ENCODE results near the gene MCOLN2. TPM values are rescaled to one million over a fixed set of nuclear protein-coding genes. Genes with fewer than 3 reads are reported as not detected.

MCOLN2 gene
- total RNA-seq, 1 experiment from 2014 or later: 11.3 TPM

DNA sequence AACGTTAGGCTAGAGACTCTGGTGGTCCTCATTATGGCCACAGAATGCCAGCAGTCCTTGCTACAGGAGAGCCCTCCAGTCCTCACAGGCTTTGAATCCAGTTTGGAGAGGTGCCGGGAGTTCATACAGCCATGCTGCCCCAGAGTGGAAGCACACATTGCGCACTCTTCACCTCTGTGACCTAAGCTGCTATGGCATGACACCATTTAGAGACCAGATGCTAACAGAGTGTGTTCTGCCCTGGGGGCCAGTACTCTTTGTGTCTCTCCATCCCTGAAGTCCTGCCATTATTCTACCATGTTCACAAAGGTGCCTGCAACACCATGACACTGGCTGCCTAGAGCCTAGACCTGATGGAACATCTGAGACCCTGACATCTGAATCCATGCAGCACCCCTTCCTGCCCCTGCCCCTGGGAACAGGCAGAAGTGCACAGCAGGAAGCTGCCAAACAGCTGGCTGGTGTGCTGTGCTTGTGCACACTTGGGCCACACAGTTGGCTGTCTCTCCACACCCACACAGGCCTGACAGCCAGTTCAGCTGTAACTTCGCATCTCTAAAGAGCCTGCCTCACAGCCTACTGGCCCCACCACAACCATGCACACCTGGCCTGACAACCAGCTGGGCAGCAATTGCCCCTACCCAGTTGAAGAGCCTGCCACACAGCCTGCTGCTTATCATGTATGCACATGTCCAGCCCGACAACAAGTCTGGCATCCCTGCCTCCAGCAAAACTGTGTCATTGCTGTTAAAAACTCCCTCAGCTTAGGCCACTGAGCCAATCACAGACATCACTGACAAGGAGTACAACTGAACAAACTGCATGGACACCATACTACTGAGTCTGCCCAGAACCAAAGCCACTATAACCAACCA, 49.1 kb downstream of the MCOLN2 start:
- Histone ChIP-seq H3K9ac (ENCODE audit: low read length) (no peak overlapping the region), H3K27ac (ENCODE audit: low read depth, low read length) (no peak overlapping the region), H3K27me3 (ENCODE audit: insufficient read depth, low read length) (no peaks in the 10 kb centered on the region), H3K79me2 (ENCODE audit: insufficient read depth, low read length) (no peaks in the 10 kb centered on the region), H3K36me3 (ENCODE audit: control insufficient read depth in 1 of 2, insufficient read depth in 2 of 2, low read length in 2 of 2) (no peaks in the 10 kb centered on the region), H2AFZ (ENCODE audit: low read depth, low read length, poor library complexity, severe bottlenecking) (no peak overlapping the region), H3K4me3 (replicated peaks in 1 of 2; ENCODE audit: low read depth in 1 of 2, low read length in 2 of 2) (no peak overlapping the region), H3K9me2 (ENCODE audit: insufficient read depth) (no peaks in the 10 kb centered on the region), H3K9me3 (ENCODE audit: control insufficient read depth in 1 of 2, insufficient read depth in 1 of 2, low read depth in 1 of 2, low read length in 2 of 2) (no peaks in the 10 kb centered on the region), H3K4me2 (ENCODE audit: low read length) (no peak overlapping the region), H3K4me1 (ENCODE audit: control insufficient read depth in 1 of 2, insufficient read depth in 2 of 2, low read length in 2 of 2) (peaks cover 16 to 25% of the 10 kb centered on the region in 2 experiments), H4K20me1 (ENCODE audit: insufficient read depth) (no peaks in the 10 kb centered on the region)
- RAD21 ChIA-PET (ENCODE audit: low non-redundant PET in 1 of 2, low total read pairs in 2 of 2, uncharacterized antibody in 2 of 2, unreplicated experiment in 2 of 2): no interaction called here
- DNase-seq (ENCODE audit: low read depth, low spot score): no peak
- no TSS peak for BruUV-seq (replicated peaks)
- intact Hi-C loops (cut with micrococcal nuclease): loop anchor here (10.0 kb wide), 1 partner anchor 157 kb away; no protein-coding TSS in a partner anchor
- POLR2A ChIA-PET: no interaction called here
- CTCF ChIA-PET: interaction anchor here (1.3 to 7.5 kb wide), 3 partner anchors 78 to 309 kb away, joined by 3 to 265 read pairs (median 4); partner anchors contain the start of gene C1orf52
- ATAC-seq: no peak
- TF ChIP-seq SRF (IDR thresholded peaks at IDR 0.05; ENCODE audit: low read depth) (no peak), ZNF274 (IDR thresholded peaks at IDR 0.05; ENCODE audit: low read depth, low read length) (no peak), CEBPB (IDR thresholded peaks at IDR 0.05; ENCODE audit: low read depth) (no peak), RAD21 (IDR thresholded peaks at IDR 0.05; ENCODE audit: low read depth) (no peak), CBX3 (IDR thresholded peaks at IDR 0.05; ENCODE audit: low read depth) (no peak), SIN3A (IDR thresholded peaks at IDR 0.05; ENCODE audit: low read depth) (no peak), EGR1 (IDR thresholded peaks at IDR 0.05; ENCODE audit: low read depth) (no peak), ELF1 (IDR thresholded peaks at IDR 0.05; ENCODE audit: borderline replicate concordance, low read depth) (no peak), EZH2phosphoT487 (IDR thresholded peaks at IDR 0.05; ENCODE audit: borderline replicate concordance) (no peak), POLR2A (IDR thresholded peaks at IDR 0.05; ENCODE audit: borderline replicate concordance, extremely low read depth, insufficient read depth, insufficient read length) (no peak), SP1 (IDR thresholded peaks at IDR 0.05; ENCODE audit: low read depth) (no peak)
- TF ChIP-seq, protein P1, sequence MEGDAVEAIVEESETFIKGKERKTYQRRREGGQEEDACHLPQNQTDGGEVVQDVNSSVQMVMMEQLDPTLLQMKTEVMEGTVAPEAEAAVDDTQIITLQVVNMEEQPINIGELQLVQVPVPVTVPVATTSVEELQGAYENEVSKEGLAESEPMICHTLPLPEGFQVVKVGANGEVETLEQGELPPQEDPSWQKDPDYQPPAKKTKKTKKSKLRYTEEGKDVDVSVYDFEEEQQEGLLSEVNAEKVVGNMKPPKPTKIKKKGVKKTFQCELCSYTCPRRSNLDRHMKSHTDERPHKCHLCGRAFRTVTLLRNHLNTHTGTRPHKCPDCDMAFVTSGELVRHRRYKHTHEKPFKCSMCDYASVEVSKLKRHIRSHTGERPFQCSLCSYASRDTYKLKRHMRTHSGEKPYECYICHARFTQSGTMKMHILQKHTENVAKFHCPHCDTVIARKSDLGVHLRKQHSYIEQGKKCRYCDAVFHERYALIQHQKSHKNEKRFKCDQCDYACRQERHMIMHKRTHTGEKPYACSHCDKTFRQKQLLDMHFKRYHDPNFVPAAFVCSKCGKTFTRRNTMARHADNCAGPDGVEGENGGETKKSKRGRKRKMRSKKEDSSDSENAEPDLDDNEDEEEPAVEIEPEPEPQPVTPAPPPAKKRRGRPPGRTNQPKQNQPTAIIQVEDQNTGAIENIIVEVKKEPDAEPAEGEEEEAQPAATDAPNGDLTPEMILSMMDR (IDR thresholded peaks at IDR 0.05 in 2 of 3, conservative IDR thresholded peaks at IDR 0.05 in 1 of 3; ENCODE audit: borderline replicate concordance in 1 of 3, insufficient read depth in 1 of 3, low read depth in 2 of 3, low read length in 2 of 3): no peak
- TF ChIP-seq, protein P2, sequence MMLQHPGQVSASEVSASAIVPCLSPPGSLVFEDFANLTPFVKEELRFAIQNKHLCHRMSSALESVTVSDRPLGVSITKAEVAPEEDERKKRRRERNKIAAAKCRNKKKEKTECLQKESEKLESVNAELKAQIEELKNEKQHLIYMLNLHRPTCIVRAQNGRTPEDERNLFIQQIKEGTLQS (IDR thresholded peaks at IDR 0.05): no peak
